ENCODE data around the gene FBN1. TPM values are rescaled to one million over a fixed set of nuclear protein-coding genes. Genes with fewer than 3 reads are reported as not detected.

The FBN1 gene
- total RNA-seq, 1 experiment from 2014 or later, result 1.1 TPM

DNA sequence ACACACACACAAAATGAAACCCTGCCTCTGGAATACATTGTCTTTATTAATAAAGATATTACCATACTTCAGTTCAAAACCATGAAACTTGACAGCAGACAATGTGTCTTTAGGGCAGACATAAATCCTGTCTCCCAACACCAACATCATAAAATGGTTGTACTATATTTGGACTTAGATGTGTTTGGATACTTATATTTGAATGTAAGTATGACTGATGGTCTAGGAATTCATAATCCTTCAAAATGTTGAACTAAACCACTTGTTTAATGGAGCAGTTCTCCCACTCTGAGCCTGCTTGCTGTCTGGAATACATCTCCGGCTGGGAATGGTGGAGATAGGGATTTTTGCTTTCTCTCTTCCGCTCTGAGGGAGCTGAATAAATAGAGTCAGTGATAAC is 10.6 kb downstream of the FBN1 start:
- Mint-ChIP-seq H3K27me3 (ENCODE audit: unreplicated experiment) (no peaks in the 10 kb centered on the region), H3K36me3 (ENCODE audit: insufficient read depth, unreplicated experiment) (no peaks in the 10 kb centered on the region), H3K4me3 (ENCODE audit: low read depth, unreplicated experiment) (no peak overlapping the region), H3K27ac (ENCODE audit: unreplicated experiment) (no peak overlapping the region), H3K9me3 (ENCODE audit: low read depth, unreplicated experiment) (no peaks in the 10 kb centered on the region), H3K4me1 (ENCODE audit: low read depth, unreplicated experiment) (no peaks in the 10 kb centered on the region)
- no TSS peak for BruUV-seq (replicated peaks)
- CTCF ChIA-PET, result no interaction called here
- DNase-seq, result no peak
- TF ChIP-seq, protein P1, sequence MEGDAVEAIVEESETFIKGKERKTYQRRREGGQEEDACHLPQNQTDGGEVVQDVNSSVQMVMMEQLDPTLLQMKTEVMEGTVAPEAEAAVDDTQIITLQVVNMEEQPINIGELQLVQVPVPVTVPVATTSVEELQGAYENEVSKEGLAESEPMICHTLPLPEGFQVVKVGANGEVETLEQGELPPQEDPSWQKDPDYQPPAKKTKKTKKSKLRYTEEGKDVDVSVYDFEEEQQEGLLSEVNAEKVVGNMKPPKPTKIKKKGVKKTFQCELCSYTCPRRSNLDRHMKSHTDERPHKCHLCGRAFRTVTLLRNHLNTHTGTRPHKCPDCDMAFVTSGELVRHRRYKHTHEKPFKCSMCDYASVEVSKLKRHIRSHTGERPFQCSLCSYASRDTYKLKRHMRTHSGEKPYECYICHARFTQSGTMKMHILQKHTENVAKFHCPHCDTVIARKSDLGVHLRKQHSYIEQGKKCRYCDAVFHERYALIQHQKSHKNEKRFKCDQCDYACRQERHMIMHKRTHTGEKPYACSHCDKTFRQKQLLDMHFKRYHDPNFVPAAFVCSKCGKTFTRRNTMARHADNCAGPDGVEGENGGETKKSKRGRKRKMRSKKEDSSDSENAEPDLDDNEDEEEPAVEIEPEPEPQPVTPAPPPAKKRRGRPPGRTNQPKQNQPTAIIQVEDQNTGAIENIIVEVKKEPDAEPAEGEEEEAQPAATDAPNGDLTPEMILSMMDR (IDR thresholded peaks at IDR 0.05; ENCODE audit: unreplicated experiment), result no peak
- intact Hi-C loops (cut with micrococcal nuclease; ENCODE audit: unreplicated experiment), result no loop called here

DNA sequence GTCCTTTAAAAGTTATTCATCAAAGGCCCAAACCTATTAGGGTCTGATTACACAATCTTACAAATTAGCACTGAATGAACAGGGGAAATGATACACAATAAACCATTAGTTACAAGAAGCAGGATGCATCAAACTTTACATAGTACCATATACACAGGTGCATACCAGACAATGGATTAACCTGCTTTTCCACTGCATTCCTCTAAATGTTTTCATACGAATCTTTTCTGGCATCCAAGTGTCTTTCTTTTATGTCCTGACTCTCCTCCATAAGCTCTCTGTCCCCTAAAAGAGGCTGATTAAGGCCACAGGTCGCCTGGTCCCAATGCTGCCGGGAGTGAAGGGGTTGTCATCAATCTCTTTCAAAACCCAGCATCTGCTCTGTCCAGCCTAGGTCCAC is 11.4 kb downstream of the FBN1 start:
- Mint-ChIP-seq H3K4me3 (ENCODE audit: low read depth, unreplicated experiment) (no peak overlapping the region), H3K36me3 (ENCODE audit: insufficient read depth, unreplicated experiment) (no peaks in the 10 kb centered on the region), H3K27me3 (ENCODE audit: unreplicated experiment) (no peaks in the 10 kb centered on the region), H3K4me1 (ENCODE audit: low read depth, unreplicated experiment) (no peaks in the 10 kb centered on the region), H3K27ac (ENCODE audit: unreplicated experiment) (no peak overlapping the region), H3K9me3 (ENCODE audit: low read depth, unreplicated experiment) (no peaks in the 10 kb centered on the region)
- TF ChIP-seq, protein P1 (IDR thresholded peaks at IDR 0.05; ENCODE audit: unreplicated experiment), result no peak
- BruUV-seq (replicated peaks), result no TSS peak
- CTCF ChIA-PET, result no interaction called here
- intact Hi-C loops (cut with micrococcal nuclease; ENCODE audit: unreplicated experiment), result no loop called here
- DNase-seq, result no peak

DNA sequence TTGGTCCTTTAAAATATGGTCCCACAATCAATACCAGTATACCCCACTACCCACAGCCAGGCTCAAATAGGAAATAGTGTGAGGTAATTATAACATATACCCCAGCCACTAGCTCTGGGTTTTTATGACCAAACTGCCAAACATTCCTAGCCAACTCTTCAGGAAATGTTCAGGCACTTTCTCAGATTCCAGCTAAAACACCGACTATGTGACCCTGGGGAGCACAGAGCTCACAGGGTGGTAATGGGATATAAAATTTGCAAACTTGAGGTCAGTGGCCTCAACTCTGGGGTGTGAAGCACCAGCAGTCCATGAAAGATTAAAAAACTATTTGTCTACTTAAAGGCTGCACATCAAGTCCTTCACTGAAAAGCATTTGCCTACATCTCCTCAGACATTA is 12.9 kb downstream of the FBN1 start:
- CTCF ChIA-PET, result no interaction called here
- H3K9me3 Mint-ChIP-seq (ENCODE audit: low read depth, unreplicated experiment), result no peaks in the 10 kb centered on the region
- H3K4me3 Mint-ChIP-seq (ENCODE audit: low read depth, unreplicated experiment), result no peak overlapping the region
- no peak for DNase-seq
- intact Hi-C loops (cut with micrococcal nuclease; ENCODE audit: unreplicated experiment), result no loop called here
- BruUV-seq (replicated peaks), result no TSS peak
- H3K27me3 Mint-ChIP-seq (ENCODE audit: unreplicated experiment), result no peaks in the 10 kb centered on the region
- TF ChIP-seq, protein P1 (IDR thresholded peaks at IDR 0.05; ENCODE audit: unreplicated experiment), result no peak
- no peaks in the 10 kb centered on the region for H3K36me3 Mint-ChIP-seq (ENCODE audit: insufficient read depth, unreplicated experiment)
- no peak overlapping the region for H3K27ac Mint-ChIP-seq (ENCODE audit: unreplicated experiment)
- no peaks in the 10 kb centered on the region for H3K4me1 Mint-ChIP-seq (ENCODE audit: low read depth, unreplicated experiment)

DNA sequence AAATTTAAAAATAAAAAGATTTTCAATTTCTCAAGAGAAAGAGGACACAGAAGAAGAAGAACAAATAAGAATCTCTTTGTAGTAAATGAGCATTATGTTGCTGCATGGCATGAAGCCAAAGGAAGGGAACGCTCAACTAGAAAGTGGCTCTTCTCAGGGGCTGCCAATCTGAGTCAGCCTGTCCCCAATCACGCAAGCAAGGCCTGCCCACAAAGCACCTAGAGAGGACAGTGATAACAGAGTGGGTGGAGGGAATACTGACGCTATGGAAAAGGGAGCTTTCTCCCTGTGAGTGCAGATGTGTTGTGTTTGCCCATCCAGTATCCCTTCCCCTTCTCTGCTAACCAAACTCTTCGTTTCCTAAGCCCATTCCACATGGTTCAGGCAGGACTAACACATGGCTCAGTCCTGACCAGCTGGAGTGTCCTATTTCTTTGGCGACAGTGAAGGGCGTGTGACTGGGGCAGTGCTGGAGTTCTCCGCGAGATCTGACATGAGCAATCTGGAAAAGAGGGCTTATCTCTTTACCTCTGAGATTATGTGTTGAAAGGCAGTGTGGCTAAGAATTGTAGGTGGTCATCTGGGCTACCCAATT is 14.2 kb downstream of the FBN1 start:
- no peak for DNase-seq
- TF ChIP-seq, protein P1 (IDR thresholded peaks at IDR 0.05; ENCODE audit: unreplicated experiment), result no peak
- intact Hi-C loops (cut with micrococcal nuclease; ENCODE audit: unreplicated experiment), result no loop called here
- no peaks in the 10 kb centered on the region for H3K36me3 Mint-ChIP-seq (ENCODE audit: insufficient read depth, unreplicated experiment)
- H3K4me3 Mint-ChIP-seq (ENCODE audit: low read depth, unreplicated experiment), result no peak overlapping the region
- H3K4me1 Mint-ChIP-seq (ENCODE audit: low read depth, unreplicated experiment), result no peaks in the 10 kb centered on the region
- CTCF ChIA-PET, result no interaction called here
- no peaks in the 10 kb centered on the region for H3K27me3 Mint-ChIP-seq (ENCODE audit: unreplicated experiment)
- H3K27ac Mint-ChIP-seq (ENCODE audit: unreplicated experiment), result no peak overlapping the region
- no peaks in the 10 kb centered on the region for H3K9me3 Mint-ChIP-seq (ENCODE audit: low read depth, unreplicated experiment)
- no TSS peak for BruUV-seq (replicated peaks)
